GM10266 (cell line): ENCODE results near the gene HNRNPA3.

Source experiments
- DNase-seq: peaks from one replicate; pipeline ENCODE4 v3.0.0; 2012; ENCODE audit errors: extremely low spot score
- TF ChIP-seq, protein P1 (sequence below): IDR thresholded peaks from 2 replicates; pipeline ENCODE4 v1.5.1; 2012; ENCODE audit warnings: mild to moderate bottlenecking, low read depth; ENCODE audit not compliant: control insufficient read depth, insufficient read depth; ENCODE audit errors: missing control alignments

Gene HNRNPA3

DNA sequence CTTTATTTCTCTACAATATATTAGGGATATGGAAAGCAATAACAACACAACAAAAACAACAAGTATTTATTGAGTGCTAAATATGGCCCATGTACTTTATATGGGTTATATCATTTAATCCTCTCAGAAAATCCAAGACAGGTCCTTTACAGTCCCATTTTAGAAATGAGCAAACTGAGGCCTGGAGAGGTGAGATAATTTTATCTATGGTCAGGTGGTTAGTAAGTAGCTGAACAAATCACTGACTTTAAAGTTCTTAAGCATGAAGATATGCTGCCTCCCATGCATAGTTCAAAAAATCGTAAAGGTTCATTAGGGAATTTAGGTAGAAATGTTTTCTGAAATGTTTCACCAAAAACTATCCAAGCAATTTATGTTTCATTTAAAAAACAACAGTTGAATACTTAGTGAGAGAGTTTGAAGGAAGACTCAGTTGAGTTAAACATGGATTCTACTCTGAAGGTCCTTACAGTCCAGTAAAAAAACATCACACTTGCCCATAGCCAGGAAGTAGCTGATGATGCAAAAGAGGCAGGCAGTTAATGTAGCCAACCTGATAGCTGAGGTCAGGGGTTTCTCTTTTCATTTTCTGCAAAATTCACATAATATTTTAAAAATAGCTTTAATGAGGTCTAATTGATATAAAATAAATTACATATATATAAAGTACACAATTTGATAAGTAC is 59.5 kb downstream of the HNRNPA3 start:
- no peak for DNase-seq
- TF ChIP-seq, protein P1, sequence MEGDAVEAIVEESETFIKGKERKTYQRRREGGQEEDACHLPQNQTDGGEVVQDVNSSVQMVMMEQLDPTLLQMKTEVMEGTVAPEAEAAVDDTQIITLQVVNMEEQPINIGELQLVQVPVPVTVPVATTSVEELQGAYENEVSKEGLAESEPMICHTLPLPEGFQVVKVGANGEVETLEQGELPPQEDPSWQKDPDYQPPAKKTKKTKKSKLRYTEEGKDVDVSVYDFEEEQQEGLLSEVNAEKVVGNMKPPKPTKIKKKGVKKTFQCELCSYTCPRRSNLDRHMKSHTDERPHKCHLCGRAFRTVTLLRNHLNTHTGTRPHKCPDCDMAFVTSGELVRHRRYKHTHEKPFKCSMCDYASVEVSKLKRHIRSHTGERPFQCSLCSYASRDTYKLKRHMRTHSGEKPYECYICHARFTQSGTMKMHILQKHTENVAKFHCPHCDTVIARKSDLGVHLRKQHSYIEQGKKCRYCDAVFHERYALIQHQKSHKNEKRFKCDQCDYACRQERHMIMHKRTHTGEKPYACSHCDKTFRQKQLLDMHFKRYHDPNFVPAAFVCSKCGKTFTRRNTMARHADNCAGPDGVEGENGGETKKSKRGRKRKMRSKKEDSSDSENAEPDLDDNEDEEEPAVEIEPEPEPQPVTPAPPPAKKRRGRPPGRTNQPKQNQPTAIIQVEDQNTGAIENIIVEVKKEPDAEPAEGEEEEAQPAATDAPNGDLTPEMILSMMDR = no peak

- DNase-seq = no peak
- TF ChIP-seq, protein P1 = no peak
These were observed 60.2 kb downstream of the HNRNPA3 start for GRCh38 chr2:177272765-177273164.

- TF ChIP-seq, protein P1 = no peak
- no peak for DNase-seq
These were observed 60.8 kb downstream of the HNRNPA3 start for GRCh38 chr2:177273408-177273807.
